ENCODE data around the gene CBY1.

Gene CBY1

GRCh38 chr22:38719196-38719595 is 62.8 kb downstream of the CBY1 start:
- DNase-seq (ENCODE audit: extremely low read depth in 1 of 2, low read depth in 1 of 2): no peak

- DNase-seq (ENCODE audit: extremely low read depth in 1 of 2, low read depth in 1 of 2): no peak
These were observed 63.9 kb downstream of the CBY1 start for GRCh38 chr22:38720350-38720749.

- DNase-seq (ENCODE audit: extremely low read depth in 1 of 2, low read depth in 1 of 2): no peak
These were observed 65.1 kb downstream of the CBY1 start for GRCh38 chr22:38721551-38721950.
